A549 (cell line): ENCODE data around the gene HOXA4.

Source experiments
- CEBPB ChIP-seq, 2 experiments: fragments of >200 bp in 1 of 2; sonication (Bioruptor Twin) in 1 of 2; formaldehyde crosslinking in 1 of 2; IDR thresholded peaks; 2 replicates each; pipeline ENCODE4 v1.6.1; 2012 to 2016
- CTCF ChIP-seq: fragments of >200 bp; sonication (Bioruptor Twin); formaldehyde crosslinking; IDR thresholded peaks from 3 replicates; pipeline ENCODE4 v1.5.1; 2016
- EP300 ChIP-seq, 2 experiments: fragments of >200 bp; sonication (Bioruptor Twin); formaldehyde crosslinking; IDR thresholded peaks; 2 replicates in 1 of 2; 3 replicates in 1 of 2; pipeline ENCODE4 v1.6.1; 2016 to 2017
- HDAC2 ChIP-seq: fragments of 200-600 bp; sonication (generic); IDR thresholded peaks from 2 replicates; pipeline ENCODE4 v1.6.1; 2016
- HOXA7 ChIP-seq: fragments of 250-450 bp; sonication (Bioruptor Pico); IDR thresholded peaks from 2 replicates; pipeline ENCODE4 v1.5.0; 2020; ENCODE audit warnings: mild to moderate bottlenecking, moderate library complexity
- JUNB ChIP-seq: fragments of >200 bp; sonication (Bioruptor Twin); formaldehyde crosslinking; IDR thresholded peaks from 2 replicates; pipeline ENCODE4 v1.6.1; 2016
- KDM1A ChIP-seq: fragments of 200-600 bp; sonication (generic); IDR thresholded peaks from 2 replicates; pipeline ENCODE4 v1.6.1; 2016; ENCODE audit warnings: low read depth, mild to moderate bottlenecking
- KDM5A ChIP-seq: fragments of 200-600 bp; sonication (generic); IDR thresholded peaks from 2 replicates; pipeline ENCODE4 v1.6.1; 2016; ENCODE audit warnings: antibody characterized with exemption, mild to moderate bottlenecking
- PHF8 ChIP-seq: fragments of 200-600 bp; sonication (generic); IDR thresholded peaks from 2 replicates; pipeline ENCODE4 v1.6.1; 2016; ENCODE audit warnings: low read depth, mild to moderate bottlenecking, antibody characterized with exemption, moderate library complexity, borderline replicate concordance
- POLR2A ChIP-seq: IDR thresholded peaks from 2 replicates; pipeline ENCODE4 v1.6.1; 2012; ENCODE audit warnings: mild to moderate bottlenecking, low read length
- RAD21 ChIP-seq, 2 experiments: fragments of >200 bp in 1 of 2; sonication (Bioruptor Twin) in 1 of 2; formaldehyde crosslinking in 1 of 2; IDR thresholded peaks in 1 of 2; conservative IDR thresholded peaks in 1 of 2; 2 replicates in 1 of 2; 3 replicates in 1 of 2; pipeline ENCODE4 v1.6.1; 2012 to 2018; ENCODE audit warnings: inconsistent platforms in 1 of 2
- RCOR1 ChIP-seq: fragments of 150-350 bp; IDR thresholded peaks from 2 replicates; pipeline ENCODE4 v1.6.1; 2014; ENCODE audit warnings: antibody characterized with exemption, low read length, low read depth
- RFX5 ChIP-seq: fragments of 450-650 bp; IDR thresholded peaks from 2 replicates; pipeline ENCODE4 v1.7.1; 2014; ENCODE audit warnings: antibody characterized with exemption, mild to moderate bottlenecking, moderate library complexity
- TF ChIP-seq, protein P1 (sequence below): fragments of 200-600 bp; sonication (generic); IDR thresholded peaks from 2 replicates; pipeline ENCODE4 v1.6.1; 2016; ENCODE audit warnings: antibody characterized with exemption, mild to moderate bottlenecking, moderate library complexity

DNA sequence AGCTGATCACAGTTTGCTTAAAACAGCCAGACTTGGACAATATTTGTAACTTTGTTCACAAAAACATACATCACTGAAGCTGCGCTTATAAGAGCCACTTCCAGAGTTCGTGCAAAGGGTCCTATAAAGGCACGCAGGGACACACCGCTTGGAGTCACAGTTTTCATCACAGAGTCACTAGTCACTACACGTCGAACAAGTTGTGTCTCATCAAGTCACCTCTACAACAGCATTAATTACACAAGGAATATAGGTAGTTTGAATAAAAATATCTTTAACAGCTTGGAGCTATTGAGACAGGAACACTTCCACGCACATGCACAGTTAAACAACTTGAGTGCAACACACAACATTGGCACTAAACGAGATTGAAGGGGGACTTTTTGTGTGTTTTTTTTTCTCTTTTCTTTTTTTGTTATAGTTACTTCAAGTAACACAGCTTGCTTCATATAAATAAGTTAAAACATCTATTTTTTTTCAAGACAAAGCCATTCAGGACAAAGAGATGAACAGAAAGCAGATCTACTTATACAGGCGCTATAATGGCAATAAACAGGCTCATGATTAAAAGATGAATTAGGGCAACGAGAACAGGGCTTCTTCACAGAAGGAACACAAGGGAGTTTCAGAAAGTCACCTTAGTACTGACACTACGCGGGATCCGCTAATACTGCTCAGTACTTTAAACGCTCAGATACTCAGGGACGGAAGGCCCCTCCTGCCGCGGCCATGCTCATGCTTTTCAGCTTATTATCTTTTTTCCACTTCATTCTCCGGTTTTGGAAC is 10.8 kb upstream of the HOXA4 start:
- TF ChIP-seq RFX5 (no peak), RAD21 (conservative IDR thresholded peaks at IDR 0.05 in 1 of 2, IDR thresholded peaks at IDR 0.05 in 1 of 2) (no peak), POLR2A (no peak), CTCF (no peak), EP300 (IDR thresholded peaks at IDR 0.05) (no peak), HOXA7 (CRISPR knock-in tag) (no peak), RCOR1 (no peak), CEBPB (IDR thresholded peaks at IDR 0.05) (no peak), HDAC2 (no peak), KDM5A (no peak), PHF8 (no peak), KDM1A (no peak), JUNB (no peak)
- TF ChIP-seq, protein P1, sequence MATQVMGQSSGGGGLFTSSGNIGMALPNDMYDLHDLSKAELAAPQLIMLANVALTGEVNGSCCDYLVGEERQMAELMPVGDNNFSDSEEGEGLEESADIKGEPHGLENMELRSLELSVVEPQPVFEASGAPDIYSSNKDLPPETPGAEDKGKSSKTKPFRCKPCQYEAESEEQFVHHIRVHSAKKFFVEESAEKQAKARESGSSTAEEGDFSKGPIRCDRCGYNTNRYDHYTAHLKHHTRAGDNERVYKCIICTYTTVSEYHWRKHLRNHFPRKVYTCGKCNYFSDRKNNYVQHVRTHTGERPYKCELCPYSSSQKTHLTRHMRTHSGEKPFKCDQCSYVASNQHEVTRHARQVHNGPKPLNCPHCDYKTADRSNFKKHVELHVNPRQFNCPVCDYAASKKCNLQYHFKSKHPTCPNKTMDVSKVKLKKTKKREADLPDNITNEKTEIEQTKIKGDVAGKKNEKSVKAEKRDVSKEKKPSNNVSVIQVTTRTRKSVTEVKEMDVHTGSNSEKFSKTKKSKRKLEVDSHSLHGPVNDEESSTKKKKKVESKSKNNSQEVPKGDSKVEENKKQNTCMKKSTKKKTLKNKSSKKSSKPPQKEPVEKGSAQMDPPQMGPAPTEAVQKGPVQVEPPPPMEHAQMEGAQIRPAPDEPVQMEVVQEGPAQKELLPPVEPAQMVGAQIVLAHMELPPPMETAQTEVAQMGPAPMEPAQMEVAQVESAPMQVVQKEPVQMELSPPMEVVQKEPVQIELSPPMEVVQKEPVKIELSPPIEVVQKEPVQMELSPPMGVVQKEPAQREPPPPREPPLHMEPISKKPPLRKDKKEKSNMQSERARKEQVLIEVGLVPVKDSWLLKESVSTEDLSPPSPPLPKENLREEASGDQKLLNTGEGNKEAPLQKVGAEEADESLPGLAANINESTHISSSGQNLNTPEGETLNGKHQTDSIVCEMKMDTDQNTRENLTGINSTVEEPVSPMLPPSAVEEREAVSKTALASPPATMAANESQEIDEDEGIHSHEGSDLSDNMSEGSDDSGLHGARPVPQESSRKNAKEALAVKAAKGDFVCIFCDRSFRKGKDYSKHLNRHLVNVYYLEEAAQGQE = no peak
